ENCODE data around the gene YJEFN3. TPM values are rescaled to one million over a fixed set of nuclear protein-coding genes. Genes with fewer than 3 reads are reported as not detected.

YJEFN3 gene
- total RNA-seq, 2 donors from 2014 or later = 8.1 to 19.3 TPM

DNA sequence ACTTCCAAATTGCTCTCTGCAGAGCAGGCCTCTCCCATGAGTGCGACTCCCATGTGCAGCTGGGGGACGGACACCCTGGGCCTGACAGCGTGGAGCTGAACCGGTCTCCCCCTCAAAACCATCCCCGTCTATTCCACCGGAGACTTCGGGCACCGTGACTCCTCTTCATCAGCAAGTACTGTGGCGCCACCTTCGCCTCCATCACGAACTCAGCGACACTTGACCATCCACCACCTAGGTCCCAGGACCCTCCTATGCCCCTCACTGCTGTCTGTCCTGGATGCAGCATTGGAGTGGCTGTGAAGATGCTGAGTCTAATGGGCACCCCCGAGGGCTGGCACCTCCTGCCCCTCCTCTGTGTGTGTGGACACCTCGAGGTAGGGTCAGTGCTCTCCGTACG lies 29.9 kb downstream of the YJEFN3 start:
- intact Hi-C loops (cut with DNase I) = no loop called here
- TF ChIP-seq, protein P1, sequence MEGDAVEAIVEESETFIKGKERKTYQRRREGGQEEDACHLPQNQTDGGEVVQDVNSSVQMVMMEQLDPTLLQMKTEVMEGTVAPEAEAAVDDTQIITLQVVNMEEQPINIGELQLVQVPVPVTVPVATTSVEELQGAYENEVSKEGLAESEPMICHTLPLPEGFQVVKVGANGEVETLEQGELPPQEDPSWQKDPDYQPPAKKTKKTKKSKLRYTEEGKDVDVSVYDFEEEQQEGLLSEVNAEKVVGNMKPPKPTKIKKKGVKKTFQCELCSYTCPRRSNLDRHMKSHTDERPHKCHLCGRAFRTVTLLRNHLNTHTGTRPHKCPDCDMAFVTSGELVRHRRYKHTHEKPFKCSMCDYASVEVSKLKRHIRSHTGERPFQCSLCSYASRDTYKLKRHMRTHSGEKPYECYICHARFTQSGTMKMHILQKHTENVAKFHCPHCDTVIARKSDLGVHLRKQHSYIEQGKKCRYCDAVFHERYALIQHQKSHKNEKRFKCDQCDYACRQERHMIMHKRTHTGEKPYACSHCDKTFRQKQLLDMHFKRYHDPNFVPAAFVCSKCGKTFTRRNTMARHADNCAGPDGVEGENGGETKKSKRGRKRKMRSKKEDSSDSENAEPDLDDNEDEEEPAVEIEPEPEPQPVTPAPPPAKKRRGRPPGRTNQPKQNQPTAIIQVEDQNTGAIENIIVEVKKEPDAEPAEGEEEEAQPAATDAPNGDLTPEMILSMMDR (IDR thresholded peaks at IDR 0.05) = no peak
- TF ChIP-seq POLR2AphosphoS5 (IDR thresholded peaks at IDR 0.05) (no peak), POLR2A (IDR thresholded peaks at IDR 0.05) (no peak)
- H3K27ac ChIP-seq = no peak overlapping the region
- H3K9me3 ChIP-seq = no peaks in the 10 kb centered on the region
- no peaks in the 10 kb centered on the region for H3K36me3 ChIP-seq
- WGBS = 93% methylated on average over 16 of the region's 16 CpGs
- H3K27me3 ChIP-seq (replicated peaks; ENCODE audit: insufficient read depth) = no peaks in the 10 kb centered on the region
- H3K4me1 ChIP-seq (replicated peaks) = no peaks in the 10 kb centered on the region
- no peak for DNase-seq (ENCODE audit: low spot score)
- H3K4me3 ChIP-seq = no peak overlapping the region

DNA sequence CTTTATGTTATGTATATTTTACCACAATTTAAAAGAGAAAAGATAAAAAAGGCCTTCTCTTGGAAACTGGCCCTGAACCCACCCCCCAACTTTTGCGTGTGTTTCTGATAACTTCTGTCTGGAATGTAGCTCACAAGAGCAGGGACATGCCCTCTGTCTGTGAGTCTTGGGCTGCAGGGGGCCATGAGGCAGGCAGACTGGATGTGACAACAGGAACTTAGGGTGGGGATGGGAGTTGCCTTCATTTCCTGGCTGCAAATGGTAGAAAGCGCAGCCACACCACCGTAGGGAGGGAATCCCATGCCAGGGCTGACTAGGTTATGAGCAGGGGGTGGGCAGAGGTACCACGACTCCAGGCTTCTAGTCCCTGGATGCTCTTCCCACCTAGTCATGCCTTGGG lies 31.2 kb downstream of the YJEFN3 start:
- WGBS = 75% methylated on average over 4 of the region's 4 CpGs
- Histone ChIP-seq H3K27me3 (replicated peaks; ENCODE audit: insufficient read depth) (no peaks in the 10 kb centered on the region), H3K4me1 (replicated peaks) (no peaks in the 10 kb centered on the region), H3K9me3 (no peaks in the 10 kb centered on the region), H3K27ac (no peak overlapping the region), H3K36me3 (no peaks in the 10 kb centered on the region), H3K4me3 (no peak overlapping the region)
- TF ChIP-seq, protein P1 (IDR thresholded peaks at IDR 0.05) = no peak
- no peak for TF ChIP-seq POLR2A (IDR thresholded peaks at IDR 0.05)
- no peak for TF ChIP-seq POLR2AphosphoS5 (IDR thresholded peaks at IDR 0.05)
- intact Hi-C loops (cut with DNase I) = no loop called here
- no peak for DNase-seq (ENCODE audit: low spot score)

DNA sequence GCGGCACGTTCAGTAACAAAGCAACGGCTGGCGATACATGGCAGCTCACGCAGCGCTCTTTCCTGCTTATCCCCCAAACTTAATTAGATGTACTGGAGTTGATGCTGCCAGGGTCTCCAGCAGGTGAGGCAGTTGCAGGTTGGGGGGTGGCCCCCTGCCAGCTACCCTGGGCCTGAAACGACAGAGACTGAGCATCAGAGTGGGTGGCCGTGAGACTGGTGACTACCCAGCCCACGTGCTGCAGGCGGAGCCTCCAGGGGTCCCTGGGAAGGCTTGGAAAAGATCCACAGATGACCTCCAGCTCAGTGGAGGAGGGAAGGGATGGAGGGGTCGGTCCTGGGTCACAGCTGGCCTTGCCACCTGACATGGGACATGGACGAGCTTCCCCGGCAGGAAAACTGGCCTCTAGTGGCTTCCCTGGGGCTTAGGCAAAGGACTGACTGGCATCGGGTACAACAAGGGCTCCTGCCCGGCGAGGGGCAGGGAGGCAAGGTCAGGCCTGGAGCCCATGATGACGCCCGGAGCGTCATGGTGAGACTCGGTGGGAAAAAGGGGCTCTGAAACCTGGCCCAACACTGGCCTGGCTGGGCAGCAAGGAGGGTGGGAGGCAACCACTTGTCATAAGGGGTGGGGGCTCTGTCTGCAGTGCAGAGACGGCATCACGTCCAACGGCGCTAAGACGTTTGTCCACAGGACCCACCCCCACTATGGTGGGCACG lies 33.4 kb downstream of the YJEFN3 start:
- intact Hi-C loops (cut with DNase I) = no loop called here
- Histone ChIP-seq H3K4me1 (replicated peaks) (no peaks in the 10 kb centered on the region), H3K4me3 (no peak overlapping the region), H3K27me3 (replicated peaks; ENCODE audit: insufficient read depth) (no peaks in the 10 kb centered on the region), H3K36me3 (no peaks in the 10 kb centered on the region), H3K9me3 (no peaks in the 10 kb centered on the region), H3K27ac (no peak overlapping the region)
- TF ChIP-seq, protein P1 (IDR thresholded peaks at IDR 0.05) = no peak
- no peak for TF ChIP-seq POLR2A (IDR thresholded peaks at IDR 0.05)
- TF ChIP-seq POLR2AphosphoS5 (IDR thresholded peaks at IDR 0.05) = no peak
- DNase-seq (ENCODE audit: low spot score) = no peak
- 89% methylated on average over 25 of the region's 26 CpGs for WGBS

DNA sequence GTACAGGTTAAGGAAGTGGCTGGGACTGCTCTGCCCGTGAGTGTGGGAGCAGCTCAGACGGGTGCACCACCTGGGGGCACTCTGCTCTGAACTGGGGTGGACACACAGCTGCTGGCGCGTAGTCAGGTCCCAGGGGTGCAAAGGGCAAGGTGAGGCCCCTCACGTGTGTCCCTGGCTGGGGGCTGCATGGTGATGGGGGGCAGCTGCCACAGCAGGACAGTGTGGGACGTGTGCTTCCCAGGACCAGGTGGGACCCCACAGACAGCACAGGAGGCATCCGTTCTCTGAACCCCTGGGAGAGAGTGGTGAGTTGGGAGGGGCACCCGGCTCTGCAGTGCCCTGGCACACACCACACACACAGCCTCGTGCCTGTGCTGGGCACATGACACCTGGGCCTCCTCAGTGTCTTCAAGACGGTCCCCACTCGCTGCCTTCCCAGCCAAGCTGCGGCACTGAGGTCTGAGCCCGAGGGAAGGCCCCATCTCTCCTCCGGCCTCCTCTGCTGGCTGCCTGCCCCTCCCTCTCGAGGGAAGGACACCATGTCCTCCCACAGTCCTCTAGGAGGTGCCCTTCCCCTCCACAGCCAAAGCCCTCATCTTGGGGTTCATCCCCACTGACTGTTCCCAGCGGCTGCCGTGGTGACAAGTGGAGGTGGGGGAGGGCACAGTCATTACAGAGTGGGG lies 34.1 kb downstream of the YJEFN3 start:
- Histone ChIP-seq H3K4me3 (no peak overlapping the region), H3K4me1 (replicated peaks) (no peaks in the 10 kb centered on the region), H3K27me3 (replicated peaks; ENCODE audit: insufficient read depth) (no peaks in the 10 kb centered on the region), H3K36me3 (no peaks in the 10 kb centered on the region), H3K27ac (no peak overlapping the region), H3K9me3 (no peaks in the 10 kb centered on the region)
- DNase-seq (ENCODE audit: low spot score) = no peak
- TF ChIP-seq, protein P1 (IDR thresholded peaks at IDR 0.05) = no peak
- no peak for TF ChIP-seq POLR2A (IDR thresholded peaks at IDR 0.05)
- no peak for TF ChIP-seq POLR2AphosphoS5 (IDR thresholded peaks at IDR 0.05)
- intact Hi-C loops (cut with DNase I) = no loop called here
- WGBS = 77% methylated on average over 16 of the region's 17 CpGs

Data from prostate gland (tissue), 2 donors.